Measurements from ENCODE around the gene PDZK1IP1.
"Not testable (repeated sequence)": the region's sequence is repeated elsewhere in the genome, so short reads cannot be mapped to it uniquely, and the experiment has no call there.

PDZK1IP1 gene

DNA sequence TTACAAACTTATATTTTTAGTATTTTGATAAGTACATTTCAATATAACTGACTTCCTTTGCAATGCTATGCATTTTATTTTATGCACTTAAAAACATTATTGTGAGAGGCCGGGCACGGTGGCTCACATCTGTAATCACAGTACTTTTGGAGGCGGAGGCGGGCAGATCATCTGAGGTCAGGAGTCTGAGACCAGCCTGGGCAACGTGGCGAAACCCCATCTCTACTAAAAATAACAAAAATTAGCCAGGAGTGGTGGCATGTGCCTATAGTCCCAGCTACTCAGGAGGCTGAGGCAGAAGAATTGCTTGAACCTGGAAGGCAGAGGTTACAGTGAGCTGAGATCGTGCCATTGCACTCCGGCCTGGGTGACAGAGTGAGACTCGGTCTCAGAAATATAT, 6.1 kb upstream of the PDZK1IP1 start:
- FAIRE-seq: not testable (repeated sequence)

- FAIRE-seq: no peak
Observed at GRCh38 chr1:47194311-47194710, 4.5 kb upstream of the PDZK1IP1 start.

DNA sequence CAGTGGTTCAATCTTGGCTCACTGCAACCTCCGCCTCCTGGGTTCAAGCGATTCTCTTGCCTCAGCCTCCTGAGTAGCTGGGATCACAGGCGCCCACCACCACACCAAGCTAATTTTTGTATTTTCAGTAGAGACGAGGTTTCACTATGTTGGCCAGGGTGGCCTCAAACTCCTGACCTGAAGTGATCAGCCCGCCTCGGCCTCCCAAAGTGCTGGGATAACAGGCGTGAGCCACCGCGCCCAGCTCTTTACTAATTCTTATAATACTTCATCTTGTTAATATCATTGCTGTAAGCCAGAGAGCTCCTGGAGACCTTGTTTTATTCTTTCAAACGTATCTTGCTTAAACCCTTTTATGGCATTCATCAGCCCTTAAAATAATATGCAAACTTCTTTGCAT, 3.7 kb upstream of the PDZK1IP1 start:
- FAIRE-seq: not testable (repeated sequence)

GRCh38 chr1:47192458-47193384, 2.9 kb upstream of the PDZK1IP1 start:
- FAIRE-seq: no peak

DNA sequence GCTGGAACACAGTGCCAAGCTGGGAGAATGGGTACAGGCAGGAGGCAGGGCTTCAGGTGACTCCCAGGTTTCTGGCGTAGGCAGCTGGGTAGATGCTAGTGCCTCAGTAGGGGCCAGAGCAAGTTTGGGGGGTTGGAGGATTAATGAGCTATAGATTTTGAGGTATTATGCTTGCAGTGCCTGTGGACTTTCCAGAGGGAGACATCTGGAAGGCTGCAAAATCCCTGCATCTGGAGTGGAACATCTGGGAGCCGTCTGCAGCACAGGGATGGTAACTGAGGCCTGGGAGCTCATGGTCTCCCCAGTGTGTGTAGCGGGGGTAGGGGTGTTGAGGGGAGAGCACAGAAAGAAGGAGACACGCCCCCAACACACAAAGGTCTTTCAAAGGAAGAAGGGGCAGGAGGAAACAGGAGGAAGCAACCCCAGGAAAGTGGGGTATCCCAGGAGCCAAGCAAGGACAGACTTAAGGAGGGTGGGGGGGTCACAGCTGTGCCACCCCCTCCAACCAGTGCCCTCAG, 2.2 kb upstream of the PDZK1IP1 start:
- no peak for FAIRE-seq

- no peak for FAIRE-seq
Observed at GRCh38 chr1:47190857-47191256, 1.0 kb upstream of the PDZK1IP1 start.

DNA sequence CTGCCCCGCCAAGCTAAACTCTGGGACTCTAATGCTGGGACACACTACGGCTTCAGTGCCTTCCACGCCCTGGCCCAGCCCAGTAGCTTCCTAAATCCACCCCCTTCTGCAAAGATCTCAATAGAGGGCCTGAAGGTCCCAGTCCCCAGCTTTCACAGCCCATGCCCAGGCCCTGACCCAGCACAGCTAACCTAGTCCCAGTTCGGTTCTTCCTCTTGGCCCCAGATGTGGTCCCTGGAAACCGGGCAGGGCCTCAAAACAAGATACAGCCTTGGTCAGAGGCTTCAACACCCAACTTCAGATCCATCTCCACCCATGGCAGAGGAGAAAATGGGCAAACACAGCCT, 646 bp upstream of the PDZK1IP1 start:
- no peak for FAIRE-seq

DNA sequence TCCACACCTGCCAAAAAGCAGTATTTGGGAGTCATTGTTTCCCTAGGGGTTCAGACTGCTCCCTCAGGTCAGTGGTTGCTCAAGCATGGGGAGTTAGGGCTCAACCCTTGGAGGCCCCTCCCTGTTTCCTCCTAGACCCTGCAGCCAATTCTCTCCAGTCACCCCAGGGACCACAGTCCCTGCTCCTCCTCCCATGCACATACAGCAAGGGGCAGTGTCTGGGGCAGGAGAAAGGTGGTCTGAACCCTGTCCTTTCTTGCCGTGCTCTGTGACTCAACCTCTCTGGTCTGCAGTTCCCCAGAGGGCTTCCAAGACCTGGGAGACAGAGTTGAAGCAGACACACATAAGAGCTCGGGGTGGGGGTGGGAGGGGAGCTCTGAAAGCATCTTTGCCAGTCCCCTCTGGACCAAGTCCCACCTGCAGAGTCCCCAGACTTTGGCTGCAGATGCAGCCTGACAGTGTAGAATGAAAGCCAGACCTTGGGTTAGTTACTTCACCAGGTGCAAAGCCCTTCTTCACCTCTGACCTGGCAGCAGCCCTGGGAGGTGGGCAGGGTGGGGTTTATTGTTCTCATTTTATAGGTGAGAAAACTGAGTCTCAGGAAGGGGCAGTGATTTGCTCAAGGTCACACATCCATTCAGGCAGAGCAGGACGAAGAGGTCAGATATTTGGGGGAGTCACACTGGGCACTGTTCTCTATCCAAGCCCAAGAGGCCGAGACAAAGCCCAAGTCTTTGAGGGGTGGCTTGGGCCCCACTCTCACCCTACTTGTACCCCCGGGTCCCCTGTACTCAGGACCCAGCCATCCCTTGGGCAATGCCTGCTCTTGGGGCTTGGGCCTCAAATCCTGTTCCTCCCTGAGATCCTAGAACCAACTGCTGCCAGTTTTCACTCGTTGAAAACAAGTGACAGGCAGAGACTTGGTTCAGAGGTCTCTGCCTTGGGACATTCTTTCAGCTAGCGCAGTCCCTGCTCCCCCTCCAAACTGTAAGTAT, 748 bp downstream of the PDZK1IP1 start:
- no peak for FAIRE-seq

GRCh38 chr1:47187926-47188250, 1.9 kb downstream of the PDZK1IP1 start:
- FAIRE-seq: no peak

GRCh38 chr1:47187231-47187925, 2.5 kb downstream of the PDZK1IP1 start:
- FAIRE-seq: no peak

- no peak for FAIRE-seq
Observed at GRCh38 chr1:47186267-47187185, 3.3 kb downstream of the PDZK1IP1 start.

DNA sequence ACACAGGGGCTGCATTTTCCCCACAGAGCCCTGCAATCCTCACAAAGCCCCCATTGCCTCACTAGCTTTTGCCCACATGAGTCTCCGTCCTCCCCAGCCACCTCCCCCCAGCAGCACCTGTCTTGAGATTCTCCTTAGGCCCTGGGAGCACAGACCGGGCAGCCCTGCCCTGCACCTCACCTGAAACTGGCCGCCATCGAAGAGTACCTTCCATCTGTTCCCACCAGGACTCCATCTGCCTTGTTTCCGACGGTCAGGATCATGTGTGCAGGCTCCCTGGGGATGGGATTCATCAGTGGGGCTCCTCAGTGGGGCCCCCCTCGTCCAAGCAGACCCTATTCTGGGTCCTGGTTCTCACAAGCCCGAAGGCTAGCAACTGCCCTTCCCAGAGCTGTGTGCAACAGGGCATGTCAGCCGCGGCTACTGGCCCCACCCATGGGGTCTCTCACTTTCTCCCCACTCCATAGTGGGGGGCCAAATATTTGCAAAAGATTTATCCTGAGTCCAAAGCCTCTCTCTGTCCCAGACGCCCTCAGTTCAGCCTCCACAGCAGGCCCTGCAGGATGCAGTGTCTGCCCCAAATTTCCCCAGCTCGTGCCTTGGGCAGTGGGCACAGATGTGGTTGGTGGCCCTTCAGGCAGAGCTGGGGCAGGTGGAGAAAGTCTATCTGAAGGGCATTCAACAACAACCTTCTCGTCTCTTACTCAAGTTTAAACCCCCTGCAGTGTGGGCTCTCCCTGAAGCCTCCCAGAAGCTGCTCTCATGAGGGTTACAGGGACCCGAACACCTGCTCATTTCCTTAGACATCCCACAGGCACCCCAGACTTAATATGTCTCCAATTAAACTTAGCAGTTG, 4.8 kb downstream of the PDZK1IP1 start:
- FAIRE-seq: no peak

DNA sequence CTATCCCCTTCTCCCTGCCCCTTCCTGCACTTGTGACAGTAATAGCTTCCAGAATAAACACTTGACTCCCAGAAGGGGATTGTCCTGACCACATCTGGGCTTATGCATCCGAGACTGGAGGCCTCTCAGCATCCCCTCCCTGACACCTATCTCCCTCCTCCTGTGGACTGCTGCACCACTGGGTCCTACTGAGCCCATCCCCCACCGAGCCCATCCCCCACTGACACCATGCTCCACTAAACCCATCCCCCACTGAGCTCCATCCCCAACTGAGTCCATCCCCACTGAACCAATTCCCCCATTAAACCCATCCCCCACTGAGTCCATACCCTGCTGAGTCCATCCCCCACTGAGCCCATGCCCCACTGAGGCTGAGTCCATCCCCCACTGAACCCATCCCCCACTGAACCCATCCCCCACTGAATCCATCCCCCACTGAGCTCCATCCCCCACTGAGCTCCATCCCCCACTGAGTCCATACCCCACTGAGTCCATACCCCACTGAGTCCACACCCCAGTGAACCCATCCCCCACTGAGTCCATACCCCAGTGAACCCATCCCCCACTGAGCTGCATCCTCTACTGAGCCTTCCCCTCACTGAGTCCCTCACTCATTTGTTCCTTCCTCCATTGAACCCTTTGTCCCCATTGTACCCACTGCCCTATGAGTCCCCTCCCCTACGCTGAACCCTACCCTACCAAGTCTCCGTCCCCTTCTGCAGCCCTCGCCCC, 5.6 kb downstream of the PDZK1IP1 start:
- FAIRE-seq: no peak

- FAIRE-seq: no peak
Observed at GRCh38 chr1:47183308-47184089, 6.3 kb downstream of the PDZK1IP1 start.

GRCh38 chr1:47182676-47183235, 7.1 kb downstream of the PDZK1IP1 start:
- no peak for FAIRE-seq

- no peak for FAIRE-seq
Observed at GRCh38 chr1:47181955-47182675, 7.7 kb downstream of the PDZK1IP1 start.

- FAIRE-seq: no peak
Observed at GRCh38 chr1:47181095-47181954, 8.5 kb downstream of the PDZK1IP1 start.
